Adrenal gland (tissue), 5 donors: ENCODE measurements around the gene HES5.

Source experiments
- CTCF ChIP-seq, 6 experiments: fragments of 450-650 bp in 4 of 6; fragments of 200-600 bp in 2 of 6; sonication (generic) in 1 of 6; IDR thresholded peaks; 1 replicate in 5 of 6; 2 replicates in 1 of 6; pipeline versions ENCODE4 v1.5.1 to v1.8.0; 2016 to 2021; ENCODE audit warnings: antibody characterized with exemption in 6 of 6, mild to moderate bottlenecking in 2 of 6, moderate library complexity in 1 of 6
- POLR2A ChIP-seq, 2 donors: fragments of 450-650 bp; IDR thresholded peaks; one replicate each; pipeline ENCODE4 v1.6.1; 2017; ENCODE audit warnings: antibody characterized with exemption in 2 of 2, mild to moderate bottlenecking in 2 of 2, moderate library complexity in 1 of 2
- donor health status: DM: no; HTN: no; CAD: no.

DNA sequence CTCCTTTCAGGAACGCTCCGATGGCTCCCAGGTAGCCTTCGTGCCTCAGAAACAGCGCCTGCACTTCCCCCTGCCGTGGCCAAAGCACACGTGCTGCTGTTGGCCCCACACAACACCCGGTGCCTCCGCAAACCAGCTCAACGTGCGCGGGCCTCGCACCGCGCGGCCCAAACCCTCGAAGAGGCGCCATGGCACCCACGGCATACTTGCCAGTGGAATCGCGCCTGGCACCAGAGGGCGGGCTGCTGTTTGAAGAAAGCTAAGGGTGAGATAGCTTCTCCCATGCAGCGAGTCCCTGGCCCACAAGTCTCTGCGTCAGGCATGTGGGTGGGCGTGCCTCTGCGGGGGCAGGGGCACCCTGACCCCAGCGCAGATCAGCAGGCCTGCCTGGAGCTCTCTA, 11.5 kb downstream of the HES5 start:
- no peak for TF ChIP-seq POLR2A (IDR thresholded peaks at IDR 0.05)
- TF ChIP-seq CTCF (IDR thresholded peaks at IDR 0.05), result no peak
